HepG2 (cell line): ENCODE measurements around the gene NOL4L. TPM values are rescaled to one million over a fixed set of nuclear protein-coding genes. Genes with fewer than 3 reads are reported as not detected.

Experiments
- EHMT2 ChIP-seq: fragments of 200-600 bp; sonication (generic); IDR thresholded peaks from 2 replicates; pipeline ENCODE4 v1.7.0; 2017; ENCODE audit warnings: antibody characterized with exemption, low read depth, low read length, borderline replicate concordance
- GABPA ChIP-seq, 2 experiments: IDR thresholded peaks; 2 replicates each; pipeline ENCODE4 v1.6.1; 2011 to 2016; ENCODE audit warnings: low read depth in 2 of 2, low read length in 1 of 2, missing biosample characterization in 1 of 2, missing genetic modification characterization in 1 of 2
- HNF1A ChIP-seq, 2 experiments: sonication (generic) in 1 of 2; formaldehyde crosslinking in 1 of 2; IDR thresholded peaks; 2 replicates each; pipeline versions ENCODE4 v1.4.0 to v1.6.1; 2016 to 2020; ENCODE audit warnings: borderline replicate concordance in 1 of 2, low read depth in 1 of 2, mild to moderate bottlenecking in 1 of 2, missing genetic modification reagents in 1 of 2
- POLR2G ChIP-seq: fragments of 200-400 bp; formaldehyde crosslinking; IDR thresholded peaks from 2 replicates; pipeline ENCODE4 v1.6.1; 2018; ENCODE audit warnings: mild to moderate bottlenecking, low read depth, low read length, moderate library complexity
- ZBTB10 ChIP-seq: sonication (generic); formaldehyde crosslinking; IDR thresholded peaks from 2 replicates; pipeline ENCODE4 v1.4.0; 2020; ENCODE audit warnings: missing genetic modification reagents, borderline replicate concordance
- ZBTB4 ChIP-seq: sonication (generic); formaldehyde crosslinking; IDR thresholded peaks from 2 replicates; pipeline ENCODE4 v1.4.0; 2020; ENCODE audit warnings: missing genetic modification reagents, mild to moderate bottlenecking, borderline replicate concordance
- ZBTB8A ChIP-seq: sonication (generic); formaldehyde crosslinking; IDR thresholded peaks from 2 replicates; pipeline ENCODE4 v1.4.0; 2020; ENCODE audit warnings: mild to moderate bottlenecking, low read depth, missing genetic modification reagents, borderline replicate concordance
- ZNF180 ChIP-seq: sonication (generic); formaldehyde crosslinking; IDR thresholded peaks from 2 replicates; pipeline ENCODE4 v1.4.0; 2020; ENCODE audit warnings: low read depth, missing genetic modification reagents, borderline replicate concordance
- polyA plus RNA-seq, 8 experiments: library from polyadenylated mRNA; depleted of rRNA in 3 of 8; stranded (reverse) in 7 of 8; unstranded in 1 of 8; fragments of >200 nt; fragmentation: Illumina TruSeq in 4 of 8; extraction: Trizol in 4 of 8; gene quantifications; 2 replicates each; pipeline versions ENCODE4 v1.2.1 to v1.2.3, GENCODE V29; 2011 to 2016; ENCODE audit warnings: low read depth in 4 of 8, missing spikeins in 1 of 8, mixed read lengths in 1 of 8; ENCODE audit not compliant: insufficient read depth in 1 of 8
- total RNA-seq, 5 experiments: library from RNA; depleted of rRNA; stranded (reverse); fragments of >200 nt; fragmentation: Illumina TruSeq; extraction: Trizol; gene quantifications; 2 replicates each; pipeline ENCODE4 v1.2.3, GENCODE V29; 2016; ENCODE audit warnings: low read depth in 1 of 5
- TF ChIP-seq, protein P1 (sequence below): sonication (generic); formaldehyde crosslinking; IDR thresholded peaks from 2 replicates; pipeline ENCODE4 v1.8.0; 2022; ENCODE audit warnings: mild to moderate bottlenecking, missing genetic modification reagents
- TF ChIP-seq, protein P2 (sequence below): sonication (generic); formaldehyde crosslinking; IDR thresholded peaks from 2 replicates; pipeline ENCODE4 v1.4.0; 2020; ENCODE audit warnings: mild to moderate bottlenecking, missing genetic modification reagents, borderline replicate concordance
- TF ChIP-seq, protein P3 (sequence below): sonication (generic); formaldehyde crosslinking; IDR thresholded peaks from 2 replicates; pipeline ENCODE4 v1.4.0; 2020; ENCODE audit warnings: missing genetic modification reagents

NOL4L gene
- total and polyA plus RNA-seq, 2 of the 13 experiments (the other 11 are each of a cell fraction or from before 2014, with no cell fraction given), result 16.6 to 35.4 TPM

DNA sequence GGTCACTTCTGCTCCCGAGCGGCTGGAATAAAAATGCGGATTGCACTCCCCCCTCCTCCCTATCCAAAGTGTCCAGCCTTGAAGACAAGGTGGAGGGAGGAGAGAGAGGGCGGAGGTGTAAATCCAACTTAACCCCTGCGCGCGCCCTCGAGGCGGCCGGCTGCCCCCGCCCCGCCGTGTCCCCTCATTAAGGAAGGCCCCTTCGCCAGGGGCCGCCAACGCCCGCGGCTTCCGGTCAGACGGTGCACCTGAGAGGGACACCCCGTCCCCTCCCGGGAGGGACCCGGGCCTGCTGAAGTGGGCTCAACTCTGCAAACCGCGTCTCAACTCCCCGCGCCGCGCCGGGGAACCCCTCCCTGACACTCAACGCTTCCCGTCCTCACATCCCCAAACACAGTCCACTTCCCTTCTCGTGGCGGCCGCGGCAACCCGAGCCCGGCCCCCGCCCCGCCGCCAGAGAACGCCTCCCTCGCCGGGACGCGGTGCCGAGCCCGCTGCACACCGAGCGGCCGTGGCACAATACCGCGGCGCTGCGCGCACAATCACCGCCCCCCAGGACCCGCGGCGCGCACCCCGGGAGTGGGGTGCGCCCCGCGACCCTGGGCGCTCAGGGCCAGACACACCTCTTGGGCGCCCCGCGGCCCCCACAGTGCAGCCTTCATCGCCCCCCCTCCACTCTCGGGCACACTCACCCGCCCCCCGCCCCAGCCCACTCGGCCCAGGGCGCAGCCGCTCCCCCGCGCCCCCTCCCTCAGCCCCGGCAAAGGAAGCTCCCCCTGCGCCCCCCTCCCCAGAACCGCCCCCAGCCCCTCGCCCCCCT is 102.5 kb downstream of the NOL4L start (continued):
- TF ChIP-seq ZBTB4 (CRISPR knock-in tag) (no peak), EHMT2 (no peak), ZBTB10 (CRISPR knock-in tag) (peak; percentile 91), ZBTB8A (no peak), ZNF180 (CRISPR knock-in tag) (no peak), HNF1A (IDR thresholded peaks at IDR 0.05; ENCODE audit: low read depth) (no peak), HNF1A (CRISPR knock-in tag; IDR thresholded peaks at IDR 0.05; ENCODE audit: borderline replicate concordance) (no peak), GABPA (IDR thresholded peaks at IDR 0.05; ENCODE audit: low read depth, low read length) (peak; percentile 63), GABPA (CRISPR knock-in tag; IDR thresholded peaks at IDR 0.05; ENCODE audit: low read depth) (peak; percentile 80), POLR2G (peak; percentile 57)
- TF ChIP-seq, protein P1, sequence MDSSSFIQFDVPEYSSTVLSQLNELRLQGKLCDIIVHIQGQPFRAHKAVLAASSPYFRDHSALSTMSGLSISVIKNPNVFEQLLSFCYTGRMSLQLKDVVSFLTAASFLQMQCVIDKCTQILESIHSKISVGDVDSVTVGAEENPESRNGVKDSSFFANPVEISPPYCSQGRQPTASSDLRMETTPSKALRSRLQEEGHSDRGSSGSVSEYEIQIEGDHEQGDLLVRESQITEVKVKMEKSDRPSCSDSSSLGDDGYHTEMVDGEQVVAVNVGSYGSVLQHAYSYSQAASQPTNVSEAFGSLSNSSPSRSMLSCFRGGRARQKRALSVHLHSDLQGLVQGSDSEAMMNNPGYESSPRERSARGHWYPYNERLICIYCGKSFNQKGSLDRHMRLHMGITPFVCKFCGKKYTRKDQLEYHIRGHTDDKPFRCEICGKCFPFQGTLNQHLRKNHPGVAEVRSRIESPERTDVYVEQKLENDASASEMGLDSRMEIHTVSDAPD (CRISPR knock-in tag), result peak; percentile 55; the same call in 1 of the 2 replicates
- TF ChIP-seq, protein P2, sequence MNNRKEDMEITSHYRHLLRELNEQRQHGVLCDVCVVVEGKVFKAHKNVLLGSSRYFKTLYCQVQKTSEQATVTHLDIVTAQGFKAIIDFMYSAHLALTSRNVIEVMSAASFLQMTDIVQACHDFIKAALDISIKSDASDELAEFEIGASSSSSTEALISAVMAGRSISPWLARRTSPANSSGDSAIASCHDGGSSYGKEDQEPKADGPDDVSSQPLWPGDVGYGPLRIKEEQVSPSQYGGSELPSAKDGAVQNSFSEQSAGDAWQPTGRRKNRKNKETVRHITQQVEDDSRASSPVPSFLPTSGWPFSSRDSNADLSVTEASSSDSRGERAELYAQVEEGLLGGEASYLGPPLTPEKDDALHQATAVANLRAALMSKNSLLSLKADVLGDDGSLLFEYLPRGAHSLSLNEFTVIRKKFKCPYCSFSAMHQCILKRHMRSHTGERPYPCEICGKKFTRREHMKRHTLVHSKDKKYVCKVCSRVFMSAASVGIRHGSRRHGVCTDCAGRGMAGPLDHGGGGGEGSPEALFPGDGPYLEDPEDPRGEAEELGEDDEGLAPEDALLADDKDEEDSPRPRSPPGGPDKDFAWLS (CRISPR knock-in tag), result no peak
- TF ChIP-seq, protein P3, sequence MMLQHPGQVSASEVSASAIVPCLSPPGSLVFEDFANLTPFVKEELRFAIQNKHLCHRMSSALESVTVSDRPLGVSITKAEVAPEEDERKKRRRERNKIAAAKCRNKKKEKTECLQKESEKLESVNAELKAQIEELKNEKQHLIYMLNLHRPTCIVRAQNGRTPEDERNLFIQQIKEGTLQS (CRISPR knock-in tag), result peak; percentile 62; the same call in 1 of the 2 replicates
